HL-60 (cell line): ENCODE data around the gene IL4.

ENCODE experiments used
- GABPA ChIP-seq: IDR thresholded peaks from 2 replicates; pipeline ENCODE4 v1.6.1; 2012; ENCODE audit warnings: low read depth
- POLR2AphosphoS5 ChIP-seq: IDR thresholded peaks from 2 replicates; pipeline ENCODE4 v1.6.1; 2012; ENCODE audit warnings: low read depth
- SPI1 ChIP-seq: IDR thresholded peaks from 2 replicates; pipeline ENCODE4 v1.6.1; 2012; ENCODE audit warnings: low read depth, mild to moderate bottlenecking, borderline replicate concordance
- TF ChIP-seq, protein P1 (sequence below): IDR thresholded peaks from one replicate; pipeline ENCODE4 v1.5.1; 2011; ENCODE audit warnings: low read length, control low read depth, inconsistent platforms; ENCODE audit not compliant: insufficient read depth
- TF ChIP-seq, protein P2 (sequence below): IDR thresholded peaks from 2 replicates; pipeline ENCODE4 v1.6.1; 2012; ENCODE audit warnings: low read depth; ENCODE audit not compliant: insufficient replicate concordance

DNA sequence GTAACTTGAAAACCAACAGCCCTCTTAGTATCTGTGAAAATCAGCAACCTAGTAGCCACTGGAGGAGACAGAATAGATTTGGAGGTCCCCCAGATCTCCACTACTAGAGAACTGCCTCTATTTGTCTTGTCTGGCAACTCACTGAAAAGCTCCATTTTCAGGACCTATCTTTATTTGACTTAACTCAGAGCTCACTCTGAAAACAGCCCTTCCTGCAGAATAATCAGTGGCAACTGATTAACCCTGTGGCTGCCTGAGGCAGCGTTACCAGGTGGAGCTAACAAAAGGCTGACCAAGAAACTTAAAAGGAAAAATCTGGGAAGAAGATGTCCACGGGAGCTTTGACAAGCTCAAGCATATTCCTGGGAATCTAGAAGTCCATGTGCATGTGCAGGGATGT, 26.3 kb upstream of the IL4 start:
- TF ChIP-seq, protein P1, sequence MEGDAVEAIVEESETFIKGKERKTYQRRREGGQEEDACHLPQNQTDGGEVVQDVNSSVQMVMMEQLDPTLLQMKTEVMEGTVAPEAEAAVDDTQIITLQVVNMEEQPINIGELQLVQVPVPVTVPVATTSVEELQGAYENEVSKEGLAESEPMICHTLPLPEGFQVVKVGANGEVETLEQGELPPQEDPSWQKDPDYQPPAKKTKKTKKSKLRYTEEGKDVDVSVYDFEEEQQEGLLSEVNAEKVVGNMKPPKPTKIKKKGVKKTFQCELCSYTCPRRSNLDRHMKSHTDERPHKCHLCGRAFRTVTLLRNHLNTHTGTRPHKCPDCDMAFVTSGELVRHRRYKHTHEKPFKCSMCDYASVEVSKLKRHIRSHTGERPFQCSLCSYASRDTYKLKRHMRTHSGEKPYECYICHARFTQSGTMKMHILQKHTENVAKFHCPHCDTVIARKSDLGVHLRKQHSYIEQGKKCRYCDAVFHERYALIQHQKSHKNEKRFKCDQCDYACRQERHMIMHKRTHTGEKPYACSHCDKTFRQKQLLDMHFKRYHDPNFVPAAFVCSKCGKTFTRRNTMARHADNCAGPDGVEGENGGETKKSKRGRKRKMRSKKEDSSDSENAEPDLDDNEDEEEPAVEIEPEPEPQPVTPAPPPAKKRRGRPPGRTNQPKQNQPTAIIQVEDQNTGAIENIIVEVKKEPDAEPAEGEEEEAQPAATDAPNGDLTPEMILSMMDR = no peak
- TF ChIP-seq POLR2AphosphoS5 (no peak), GABPA (no peak), SPI1 (no peak)
- TF ChIP-seq, protein P2, sequence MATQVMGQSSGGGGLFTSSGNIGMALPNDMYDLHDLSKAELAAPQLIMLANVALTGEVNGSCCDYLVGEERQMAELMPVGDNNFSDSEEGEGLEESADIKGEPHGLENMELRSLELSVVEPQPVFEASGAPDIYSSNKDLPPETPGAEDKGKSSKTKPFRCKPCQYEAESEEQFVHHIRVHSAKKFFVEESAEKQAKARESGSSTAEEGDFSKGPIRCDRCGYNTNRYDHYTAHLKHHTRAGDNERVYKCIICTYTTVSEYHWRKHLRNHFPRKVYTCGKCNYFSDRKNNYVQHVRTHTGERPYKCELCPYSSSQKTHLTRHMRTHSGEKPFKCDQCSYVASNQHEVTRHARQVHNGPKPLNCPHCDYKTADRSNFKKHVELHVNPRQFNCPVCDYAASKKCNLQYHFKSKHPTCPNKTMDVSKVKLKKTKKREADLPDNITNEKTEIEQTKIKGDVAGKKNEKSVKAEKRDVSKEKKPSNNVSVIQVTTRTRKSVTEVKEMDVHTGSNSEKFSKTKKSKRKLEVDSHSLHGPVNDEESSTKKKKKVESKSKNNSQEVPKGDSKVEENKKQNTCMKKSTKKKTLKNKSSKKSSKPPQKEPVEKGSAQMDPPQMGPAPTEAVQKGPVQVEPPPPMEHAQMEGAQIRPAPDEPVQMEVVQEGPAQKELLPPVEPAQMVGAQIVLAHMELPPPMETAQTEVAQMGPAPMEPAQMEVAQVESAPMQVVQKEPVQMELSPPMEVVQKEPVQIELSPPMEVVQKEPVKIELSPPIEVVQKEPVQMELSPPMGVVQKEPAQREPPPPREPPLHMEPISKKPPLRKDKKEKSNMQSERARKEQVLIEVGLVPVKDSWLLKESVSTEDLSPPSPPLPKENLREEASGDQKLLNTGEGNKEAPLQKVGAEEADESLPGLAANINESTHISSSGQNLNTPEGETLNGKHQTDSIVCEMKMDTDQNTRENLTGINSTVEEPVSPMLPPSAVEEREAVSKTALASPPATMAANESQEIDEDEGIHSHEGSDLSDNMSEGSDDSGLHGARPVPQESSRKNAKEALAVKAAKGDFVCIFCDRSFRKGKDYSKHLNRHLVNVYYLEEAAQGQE = no peak
